Activated B cell treated with CpG ODN at 0.5 μM for 24 hours (primary cell): ENCODE measurements around the gene TRAPPC8. TPM values are rescaled to one million over a fixed set of nuclear protein-coding genes. Genes with fewer than 3 reads are reported as not detected.

Experiments used
- ATAC-seq: fragments of 200-7000 bp; cut with Tn5 transposase; one replicate; pipeline ENCODE4 v1.10.0; 2021; ENCODE audit warnings: low read depth, mild to moderate bottlenecking, moderate library complexity
- CTCF ChIA-PET: fragments of 350-600 bp; sonication (Branson Sonifier 250); formaldehyde crosslinking; loops from one replicate; lab custom pipeline; 2021; ENCODE audit warnings: antibody characterized with exemption; lab: Charles Lee
- POLR2A ChIA-PET: fragments of 350-600 bp; sonication (Branson Sonifier 250); formaldehyde crosslinking; loops from one replicate; lab custom pipeline; 2021; ENCODE audit warnings: antibody characterized with exemption; lab: Charles Lee
- DNase-seq: peaks from one replicate; pipeline ENCODE4 v3.0.0; 2022
- H3K27ac Mint-ChIP-seq: one replicate; pipeline ENCODE4 v1.8.0; 2020; ENCODE audit warnings: mixed read lengths
- H3K27me3 Mint-ChIP-seq: one replicate; pipeline ENCODE4 v1.8.0; 2021; ENCODE audit warnings: mixed read lengths
- H3K36me3 Mint-ChIP-seq: one replicate; pipeline ENCODE4 v1.8.0; 2021; ENCODE audit warnings: low read depth, mixed read lengths
- H3K4me1 Mint-ChIP-seq: one replicate; pipeline ENCODE4 v1.8.0; 2021; ENCODE audit warnings: mixed read lengths
- H3K4me3 Mint-ChIP-seq: one replicate; pipeline ENCODE4 v1.8.0; 2020; ENCODE audit warnings: mild to moderate bottlenecking, mixed read lengths
- H3K9me3 Mint-ChIP-seq: one replicate; pipeline ENCODE4 v1.8.0; 2020; ENCODE audit warnings: mixed read lengths
- intact Hi-C: fragments of 100-400 bp; cut with micrococcal nuclease; formaldehyde crosslinking; loops from one replicate; pipeline ENCODE4 v1.15.1; 2024
- total RNA-seq: library from RNA; stranded (reverse); gene quantifications from 2 replicates; pipeline ENCODE4 v1.2.3, GENCODE V29; 2022
- TF ChIP-seq, protein P1 (sequence below): fragments of 200-600 bp; IDR thresholded peaks from one replicate; pipeline ENCODE4 v1.8.0; 2022; ENCODE audit warnings: antibody characterized with exemption, mild to moderate bottlenecking

The TRAPPC8 gene
- total RNA-seq, 1 donor from 2014 or later, result 69.2 TPM

DNA sequence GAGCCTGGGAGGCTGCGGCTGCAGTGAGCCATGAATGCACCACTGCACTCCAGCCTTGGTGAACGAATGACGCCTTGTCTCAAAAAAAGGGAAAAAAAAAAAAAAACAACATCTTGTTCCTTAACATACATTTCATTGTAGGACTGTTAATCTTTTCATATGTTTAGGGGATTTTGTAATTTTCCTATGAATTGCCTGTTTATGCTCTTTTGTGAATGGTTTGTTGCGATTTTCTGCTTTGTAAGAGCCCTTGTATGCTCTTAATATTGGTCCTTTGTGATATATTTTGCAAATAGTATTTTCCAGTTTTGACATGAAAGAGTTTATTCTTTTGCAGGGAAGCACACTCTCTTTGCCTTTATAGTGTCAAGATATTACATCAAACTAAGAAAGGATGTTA is 50.0 kb downstream of the TRAPPC8 start:
- CTCF ChIA-PET, result no interaction called here

DNA sequence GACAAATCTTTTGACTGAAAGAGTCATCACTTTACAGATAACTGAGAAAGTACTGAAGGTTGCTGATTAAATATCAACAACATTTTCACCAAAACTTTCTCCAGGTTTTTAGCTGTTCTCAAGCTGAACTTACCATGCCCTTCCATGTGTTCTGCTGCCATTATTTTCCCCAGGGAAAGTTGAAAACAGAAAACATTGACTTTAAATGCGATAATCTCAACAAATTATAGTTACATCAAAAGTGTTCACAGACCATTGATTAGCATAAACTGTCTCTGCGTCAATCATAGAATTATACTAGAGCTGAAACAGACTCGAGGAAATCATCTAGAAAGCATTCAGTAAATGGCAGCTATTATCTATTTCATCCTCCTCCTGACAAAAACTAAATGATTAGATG is 51.4 kb downstream of the TRAPPC8 start:
- intact Hi-C loops, result loop anchor here (2.0 kb wide), 1 partner anchor 13 kb away; no protein-coding TSS in a partner anchor
- ChIA-PET CTCF (no interaction called here), POLR2A (no interaction called here)
- H3K4me3 Mint-ChIP-seq, result no peak overlapping the region
- H3K4me1 Mint-ChIP-seq, result no peaks in the 10 kb centered on the region
- TF ChIP-seq, protein P1, sequence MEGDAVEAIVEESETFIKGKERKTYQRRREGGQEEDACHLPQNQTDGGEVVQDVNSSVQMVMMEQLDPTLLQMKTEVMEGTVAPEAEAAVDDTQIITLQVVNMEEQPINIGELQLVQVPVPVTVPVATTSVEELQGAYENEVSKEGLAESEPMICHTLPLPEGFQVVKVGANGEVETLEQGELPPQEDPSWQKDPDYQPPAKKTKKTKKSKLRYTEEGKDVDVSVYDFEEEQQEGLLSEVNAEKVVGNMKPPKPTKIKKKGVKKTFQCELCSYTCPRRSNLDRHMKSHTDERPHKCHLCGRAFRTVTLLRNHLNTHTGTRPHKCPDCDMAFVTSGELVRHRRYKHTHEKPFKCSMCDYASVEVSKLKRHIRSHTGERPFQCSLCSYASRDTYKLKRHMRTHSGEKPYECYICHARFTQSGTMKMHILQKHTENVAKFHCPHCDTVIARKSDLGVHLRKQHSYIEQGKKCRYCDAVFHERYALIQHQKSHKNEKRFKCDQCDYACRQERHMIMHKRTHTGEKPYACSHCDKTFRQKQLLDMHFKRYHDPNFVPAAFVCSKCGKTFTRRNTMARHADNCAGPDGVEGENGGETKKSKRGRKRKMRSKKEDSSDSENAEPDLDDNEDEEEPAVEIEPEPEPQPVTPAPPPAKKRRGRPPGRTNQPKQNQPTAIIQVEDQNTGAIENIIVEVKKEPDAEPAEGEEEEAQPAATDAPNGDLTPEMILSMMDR, result no peak
- DNase-seq (no peak), ATAC-seq (no peak)
- peaks cover 70% of the 10 kb centered on the region for H3K36me3 Mint-ChIP-seq
- no peak overlapping the region for H3K27ac Mint-ChIP-seq
- H3K9me3 Mint-ChIP-seq, result peaks cover 4% of the 10 kb centered on the region
- H3K27me3 Mint-ChIP-seq, result no peaks in the 10 kb centered on the region

More for the DNA sequence above, 50.0 kb downstream of the TRAPPC8 start:
- intact Hi-C loops, result no loop called here
- DNase-seq (no peak), ATAC-seq (no peak)
- TF ChIP-seq, protein P1, result no peak
- Mint-ChIP-seq H3K27me3 (no peaks in the 10 kb centered on the region), H3K36me3 (peaks cover 64% of the 10 kb centered on the region), H3K9me3 (peaks cover 4% of the 10 kb centered on the region), H3K4me3 (no peak overlapping the region), H3K27ac (no peak overlapping the region), H3K4me1 (no peaks in the 10 kb centered on the region)
- POLR2A ChIA-PET, result no interaction called here

DNA sequence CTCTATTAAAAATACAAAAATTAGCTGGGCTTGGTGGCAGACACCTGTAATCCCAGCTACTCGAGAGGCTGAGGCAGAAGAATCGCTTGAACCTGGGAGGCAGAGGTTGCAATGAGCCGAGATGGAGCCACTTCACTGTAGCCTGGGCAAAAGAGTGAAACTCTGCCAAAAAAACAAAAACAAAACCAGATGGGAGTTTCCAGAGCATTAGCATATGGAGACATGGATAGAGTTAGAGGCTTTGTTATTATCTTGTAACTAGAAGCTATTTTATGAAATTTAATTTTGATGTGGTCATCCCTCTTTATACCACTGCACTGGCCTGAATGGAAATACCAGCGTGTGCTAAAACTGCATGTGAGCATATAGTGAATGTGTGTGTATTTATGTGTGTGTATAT is 58.9 kb downstream of the TRAPPC8 start:
- POLR2A ChIA-PET, result no interaction called here
- CTCF ChIA-PET, result no interaction called here
- Mint-ChIP-seq H3K4me1 (peaks cover 7% of the 10 kb centered on the region), H3K36me3 (peaks cover 82% of the 10 kb centered on the region), H3K4me3 (no peak overlapping the region), H3K27ac (no peak overlapping the region), H3K27me3 (no peaks in the 10 kb centered on the region), H3K9me3 (peaks cover 15% of the 10 kb centered on the region)
- TF ChIP-seq, protein P1, result no peak
- ATAC-seq (no peak), DNase-seq (no peak)
- intact Hi-C loops, result loop anchor here (1.0 kb wide), 1 partner anchor 11 kb away; no protein-coding TSS in a partner anchor

DNA sequence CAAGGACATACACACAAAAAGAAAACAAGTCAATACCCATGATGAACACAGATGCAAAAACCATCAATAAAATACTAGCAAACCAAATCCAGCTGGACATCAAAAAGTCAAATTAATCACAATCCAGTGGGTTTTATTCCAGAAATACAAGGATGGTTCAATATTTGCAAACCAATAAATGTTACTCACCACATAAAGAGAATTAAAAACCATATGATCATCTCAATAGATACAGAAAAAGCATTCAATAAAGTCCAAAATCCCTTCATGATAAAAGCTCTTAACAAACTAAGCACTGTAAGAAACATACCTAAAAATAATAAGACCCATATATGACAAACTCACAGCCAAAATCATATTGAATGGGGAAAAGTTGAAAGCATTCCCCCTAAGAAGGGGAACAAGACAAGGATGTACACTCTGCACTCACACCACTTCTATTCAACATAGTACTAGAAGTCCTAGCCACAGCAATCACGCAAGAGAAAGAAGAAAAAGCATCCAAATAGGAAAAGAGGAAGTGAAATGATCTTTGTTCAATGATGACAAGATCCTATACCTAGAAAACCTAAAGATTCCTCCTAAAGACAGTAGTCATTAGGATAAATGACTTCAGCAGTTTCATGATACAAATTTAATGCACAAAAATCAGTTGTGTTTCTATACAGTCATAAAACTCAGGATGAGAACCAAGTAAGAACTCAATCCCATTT is 62.6 kb downstream of the TRAPPC8 start:
- H3K4me3 Mint-ChIP-seq, result no peak overlapping the region
- CTCF ChIA-PET, result no interaction called here
- POLR2A ChIA-PET, result no interaction called here
- ATAC-seq (no peak), DNase-seq (no peak)
- TF ChIP-seq, protein P1, result no peak
- peaks cover 7% of the 10 kb centered on the region for H3K4me1 Mint-ChIP-seq
- H3K27me3 Mint-ChIP-seq, result no peaks in the 10 kb centered on the region
- peaks cover 80% of the 10 kb centered on the region for H3K36me3 Mint-ChIP-seq
- no peak overlapping the region for H3K27ac Mint-ChIP-seq
- peaks cover 10% of the 10 kb centered on the region for H3K9me3 Mint-ChIP-seq
- intact Hi-C loops, result no loop called here

DNA sequence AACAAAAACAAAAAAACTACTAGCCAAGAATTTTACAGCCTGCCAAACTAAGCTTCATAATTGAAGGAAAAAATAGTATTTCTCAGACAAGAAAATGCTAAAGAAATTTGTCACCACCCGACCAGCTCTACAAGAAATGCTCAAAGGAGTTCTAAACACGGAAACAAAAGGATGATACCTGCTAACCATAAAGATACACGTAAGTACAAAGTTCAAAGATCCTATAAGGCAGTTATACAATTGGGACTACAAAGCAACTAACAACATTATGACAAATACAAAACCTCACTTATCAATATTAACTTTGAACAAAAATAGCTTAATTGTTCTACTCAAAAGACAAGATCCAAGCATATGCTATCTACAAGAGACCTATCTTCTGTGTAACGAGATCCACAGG is 64.6 kb downstream of the TRAPPC8 start:
- peaks cover 78% of the 10 kb centered on the region for H3K36me3 Mint-ChIP-seq
- ChIA-PET CTCF (no interaction called here), POLR2A (no interaction called here)
- H3K4me1 Mint-ChIP-seq, result peaks cover 7% of the 10 kb centered on the region
- H3K4me3 Mint-ChIP-seq, result no peak overlapping the region
- intact Hi-C loops, result no loop called here
- ATAC-seq (no peak), DNase-seq (no peak)
- H3K27me3 Mint-ChIP-seq, result no peaks in the 10 kb centered on the region
- H3K9me3 Mint-ChIP-seq, result peaks cover 10% of the 10 kb centered on the region
- H3K27ac Mint-ChIP-seq, result no peak overlapping the region
- TF ChIP-seq, protein P1, result no peak
